Spleen (tissue), 7 donors: ENCODE results near the gene PGBD5.

ENCODE experiments used
- POLR2A ChIP-seq, 3 donors: fragments of 450-650 bp; IDR thresholded peaks; one replicate each; pipeline ENCODE4 v1.5.1; 2017; ENCODE audit warnings: antibody characterized with exemption in 3 of 3, mild to moderate bottlenecking in 1 of 3
- POLR2AphosphoS5 ChIP-seq, 3 donors: sonication (generic); formaldehyde crosslinking; IDR thresholded peaks; one replicate each; pipeline ENCODE4 v1.5.1; 2017; ENCODE audit warnings: antibody characterized with exemption in 3 of 3
- TF ChIP-seq, protein P1 (sequence below), 11 experiments: fragments of 200-600 bp in 7 of 11; fragments of 450-650 bp in 4 of 11; sonication (generic) in 4 of 11; IDR thresholded peaks in 8 of 11; conservative IDR thresholded peaks in 3 of 11; 1 replicate in 7 of 11; 2 replicates in 4 of 11; pipeline versions ENCODE4 v1.4.0 to v1.8.0; 2016 to 2021; ENCODE audit warnings: antibody characterized with exemption in 11 of 11, inconsistent platforms in 4 of 11, mild to moderate bottlenecking in 1 of 11
- donor health status: DM: no; HTN: no; CAD: no; lungs with moderate emphysema.
- donor health status: DM: no; HTN: no; CAD: no.
- donor health status: DM: no; HTN: no; CAD: no.

DNA sequence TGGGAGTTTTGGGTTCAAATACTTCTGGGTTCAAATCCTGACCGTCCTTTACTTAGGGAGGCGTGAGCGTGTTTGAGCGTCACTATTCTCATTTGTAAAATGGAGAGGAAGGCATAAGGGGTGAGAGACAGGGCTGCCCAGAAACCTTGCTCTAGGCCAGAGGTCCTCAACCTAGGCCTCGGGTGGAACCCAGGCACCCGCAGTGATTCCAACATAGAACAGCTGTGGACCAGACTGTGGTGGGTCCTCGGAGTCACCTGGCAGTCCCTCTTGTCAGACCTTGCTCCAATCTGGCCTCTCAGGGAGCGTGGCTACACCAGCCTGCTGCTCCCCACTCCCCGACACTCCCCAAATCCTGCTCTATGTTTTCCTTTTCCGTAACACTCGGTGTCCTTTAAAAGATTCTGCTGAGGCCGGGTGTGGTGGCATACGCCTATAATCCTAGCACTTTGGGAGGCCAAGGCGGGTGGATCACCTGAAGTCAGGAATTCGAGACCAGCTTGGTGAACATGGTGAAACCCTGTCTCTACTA, 116.4 kb downstream of the PGBD5 start:
- TF ChIP-seq POLR2AphosphoS5 (IDR thresholded peaks at IDR 0.05) (no peak), POLR2A (IDR thresholded peaks at IDR 0.05) (no peak)
- TF ChIP-seq, protein P1, sequence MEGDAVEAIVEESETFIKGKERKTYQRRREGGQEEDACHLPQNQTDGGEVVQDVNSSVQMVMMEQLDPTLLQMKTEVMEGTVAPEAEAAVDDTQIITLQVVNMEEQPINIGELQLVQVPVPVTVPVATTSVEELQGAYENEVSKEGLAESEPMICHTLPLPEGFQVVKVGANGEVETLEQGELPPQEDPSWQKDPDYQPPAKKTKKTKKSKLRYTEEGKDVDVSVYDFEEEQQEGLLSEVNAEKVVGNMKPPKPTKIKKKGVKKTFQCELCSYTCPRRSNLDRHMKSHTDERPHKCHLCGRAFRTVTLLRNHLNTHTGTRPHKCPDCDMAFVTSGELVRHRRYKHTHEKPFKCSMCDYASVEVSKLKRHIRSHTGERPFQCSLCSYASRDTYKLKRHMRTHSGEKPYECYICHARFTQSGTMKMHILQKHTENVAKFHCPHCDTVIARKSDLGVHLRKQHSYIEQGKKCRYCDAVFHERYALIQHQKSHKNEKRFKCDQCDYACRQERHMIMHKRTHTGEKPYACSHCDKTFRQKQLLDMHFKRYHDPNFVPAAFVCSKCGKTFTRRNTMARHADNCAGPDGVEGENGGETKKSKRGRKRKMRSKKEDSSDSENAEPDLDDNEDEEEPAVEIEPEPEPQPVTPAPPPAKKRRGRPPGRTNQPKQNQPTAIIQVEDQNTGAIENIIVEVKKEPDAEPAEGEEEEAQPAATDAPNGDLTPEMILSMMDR (IDR thresholded peaks at IDR 0.05 in 8 of 11, conservative IDR thresholded peaks at IDR 0.05 in 3 of 11) = no peak
